ENCODE results near the gene PLB1.

PLB1 gene

DNA sequence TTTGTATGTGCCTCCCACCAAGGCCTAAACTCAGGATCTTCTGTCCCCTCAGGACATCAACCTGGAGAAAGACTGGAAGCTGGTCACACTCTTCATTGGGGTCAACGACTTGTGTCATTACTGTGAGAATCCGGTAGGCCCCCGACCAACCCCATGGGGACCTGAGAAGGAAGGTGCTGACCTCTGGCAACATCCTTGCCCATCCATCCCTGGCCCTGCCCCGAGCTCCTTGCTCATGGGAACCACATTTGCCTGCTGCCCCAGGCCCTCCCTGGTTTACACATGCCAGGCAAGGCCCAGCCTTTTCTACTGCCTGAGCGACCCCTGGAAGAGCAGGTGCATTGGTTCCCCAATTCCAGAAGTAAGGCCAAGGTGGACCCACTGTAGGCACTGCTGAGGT lies 130.5 kb downstream of the PLB1 start:
- no peak for DNase-seq (ENCODE audit: low read depth in 2 of 2)

DNA sequence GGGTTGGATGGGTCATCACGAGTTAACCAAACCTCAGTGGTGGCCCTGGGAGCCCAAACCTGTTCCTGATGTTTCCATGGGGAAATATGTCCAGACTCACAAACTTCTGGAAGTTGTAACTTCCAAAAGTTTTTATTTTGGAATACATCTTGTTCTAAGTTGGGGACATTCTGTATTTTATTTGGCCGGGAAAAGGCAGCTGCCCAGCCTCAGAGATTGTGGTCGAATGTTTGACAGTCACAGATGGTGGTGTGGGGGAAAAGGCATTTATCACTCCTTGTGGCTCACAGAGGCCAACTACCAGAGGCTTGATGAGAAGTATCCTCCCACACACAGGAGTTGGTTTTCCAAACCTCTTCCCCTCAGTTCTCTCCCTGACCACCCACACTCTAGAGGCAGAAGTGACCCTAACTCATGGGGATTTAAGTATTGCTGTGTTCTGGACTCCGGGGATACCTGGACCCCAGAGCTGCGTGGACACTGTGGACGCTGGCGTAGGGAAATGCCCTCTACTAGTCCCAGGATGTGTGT lies 131.1 kb downstream of the PLB1 start:
- no peak for DNase-seq (ENCODE audit: low read depth in 2 of 2)

DNA sequence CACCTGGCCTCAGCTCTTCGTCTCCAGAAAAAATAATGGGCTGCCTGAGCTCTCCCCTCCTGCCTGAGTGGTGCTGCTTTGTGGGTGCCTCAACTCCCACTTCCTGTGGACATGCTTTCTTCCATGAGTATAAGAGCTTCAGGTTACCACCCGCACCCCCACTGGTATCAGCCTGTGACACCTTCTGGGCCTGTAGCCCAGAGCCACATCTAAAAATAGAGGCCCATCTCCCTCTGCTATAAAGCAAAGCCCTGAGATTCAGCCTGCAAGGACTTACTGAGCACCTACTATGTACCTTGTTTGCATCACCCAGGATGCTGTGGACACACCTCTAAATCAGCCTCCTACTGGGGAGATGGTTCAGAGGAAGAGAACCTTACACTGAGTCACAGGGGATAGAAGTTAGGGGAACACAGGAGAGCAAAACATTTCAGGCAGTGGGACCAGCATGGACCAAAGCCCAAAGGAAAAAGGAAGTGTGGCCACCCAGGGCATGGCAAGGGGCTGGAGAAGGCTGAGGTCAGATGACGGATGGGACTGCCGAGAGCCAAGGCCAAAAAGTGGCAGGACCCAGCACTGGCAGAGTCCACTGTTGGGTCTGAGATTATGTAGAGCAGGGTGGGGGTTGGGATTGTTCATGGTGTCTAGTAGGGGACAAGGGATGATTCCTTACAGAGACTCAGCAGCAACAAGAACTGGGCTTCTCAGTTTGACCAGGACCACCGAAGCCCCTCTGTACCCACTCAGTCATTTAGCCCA lies 132.0 kb downstream of the PLB1 start:
- no peak for DNase-seq (ENCODE audit: low read depth in 2 of 2)

DNA sequence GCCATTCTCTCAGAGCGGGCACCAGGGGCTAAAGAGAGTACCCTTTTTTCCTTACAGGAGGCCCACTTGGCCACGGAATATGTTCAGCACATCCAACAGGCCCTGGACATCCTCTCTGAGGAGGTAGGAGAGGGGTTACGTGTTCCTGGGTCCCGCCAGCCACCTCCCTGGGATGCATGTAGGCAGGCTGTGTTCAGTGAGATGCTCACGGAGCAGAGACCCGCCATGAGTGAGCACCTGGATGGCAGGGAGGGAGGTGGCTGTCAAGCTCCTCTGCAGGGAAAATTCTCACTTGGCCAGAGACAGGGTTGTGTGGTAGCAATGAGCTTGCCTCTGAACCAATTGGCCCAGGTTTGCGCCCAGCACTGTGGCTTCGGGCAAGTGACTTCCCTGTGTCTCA lies 132.6 kb downstream of the PLB1 start:
- DNase-seq (ENCODE audit: low read depth in 2 of 2) = no peak

DNA sequence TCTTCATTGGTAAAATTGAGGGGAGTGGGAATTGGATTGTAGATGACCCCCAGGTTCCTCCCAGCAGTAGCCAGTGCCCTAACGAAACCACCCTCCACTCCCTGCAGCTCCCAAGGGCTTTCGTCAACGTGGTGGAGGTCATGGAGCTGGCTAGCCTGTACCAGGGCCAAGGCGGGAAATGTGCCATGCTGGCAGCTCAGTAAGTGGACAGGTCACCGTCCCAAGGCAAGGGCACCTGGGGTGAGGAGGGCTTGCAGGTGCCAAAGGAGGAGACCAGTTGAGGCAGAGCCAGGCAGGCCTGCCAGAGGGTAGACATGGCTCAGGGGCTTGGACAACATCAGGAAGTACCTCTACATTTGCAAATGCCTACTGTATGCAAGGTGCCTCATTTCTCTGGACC lies 133.1 kb downstream of the PLB1 start:
- DNase-seq (ENCODE audit: low read depth in 2 of 2) = no peak

DNA sequence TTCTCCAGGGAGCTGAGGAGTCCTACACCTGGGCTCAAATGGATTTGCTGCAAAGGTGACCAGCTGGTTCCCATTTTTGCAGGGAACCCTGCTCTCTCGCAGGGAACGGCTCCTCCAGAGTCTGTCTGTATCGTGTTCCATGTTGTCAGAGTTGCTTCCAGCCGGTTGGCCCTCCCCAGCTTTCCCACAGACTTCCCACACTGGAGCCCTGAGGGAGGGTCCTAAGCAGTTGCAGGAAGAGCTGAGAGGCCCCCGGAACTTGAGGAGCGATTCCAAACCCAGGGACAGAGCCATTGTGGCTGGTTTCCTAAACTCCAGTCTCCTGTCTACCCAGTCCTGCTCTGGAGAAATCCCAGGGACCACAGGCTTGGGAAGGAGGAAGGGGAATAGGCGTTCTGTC lies 134.1 kb downstream of the PLB1 start:
- DNase-seq (ENCODE audit: low read depth in 2 of 2) = no peak

DNA sequence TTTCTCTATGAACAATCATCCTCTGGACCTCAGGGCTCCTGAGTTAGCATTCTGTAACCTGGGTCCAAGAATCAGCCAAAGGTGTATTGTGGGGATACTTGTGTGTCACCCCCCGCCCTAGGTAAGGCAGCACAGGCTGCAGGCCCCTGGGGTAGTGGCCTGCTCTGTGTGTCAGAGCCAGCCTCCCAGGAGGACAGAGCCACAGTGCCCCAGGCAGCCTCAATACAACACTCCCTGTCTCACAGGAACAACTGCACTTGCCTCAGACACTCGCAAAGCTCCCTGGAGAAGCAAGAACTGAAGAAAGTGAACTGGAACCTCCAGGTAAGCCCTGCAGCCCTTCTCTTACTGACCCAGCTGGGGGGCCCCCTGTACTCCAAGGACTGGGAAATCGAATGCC lies 134.5 kb downstream of the PLB1 start:
- no peak for DNase-seq (ENCODE audit: low read depth in 2 of 2)

DNA sequence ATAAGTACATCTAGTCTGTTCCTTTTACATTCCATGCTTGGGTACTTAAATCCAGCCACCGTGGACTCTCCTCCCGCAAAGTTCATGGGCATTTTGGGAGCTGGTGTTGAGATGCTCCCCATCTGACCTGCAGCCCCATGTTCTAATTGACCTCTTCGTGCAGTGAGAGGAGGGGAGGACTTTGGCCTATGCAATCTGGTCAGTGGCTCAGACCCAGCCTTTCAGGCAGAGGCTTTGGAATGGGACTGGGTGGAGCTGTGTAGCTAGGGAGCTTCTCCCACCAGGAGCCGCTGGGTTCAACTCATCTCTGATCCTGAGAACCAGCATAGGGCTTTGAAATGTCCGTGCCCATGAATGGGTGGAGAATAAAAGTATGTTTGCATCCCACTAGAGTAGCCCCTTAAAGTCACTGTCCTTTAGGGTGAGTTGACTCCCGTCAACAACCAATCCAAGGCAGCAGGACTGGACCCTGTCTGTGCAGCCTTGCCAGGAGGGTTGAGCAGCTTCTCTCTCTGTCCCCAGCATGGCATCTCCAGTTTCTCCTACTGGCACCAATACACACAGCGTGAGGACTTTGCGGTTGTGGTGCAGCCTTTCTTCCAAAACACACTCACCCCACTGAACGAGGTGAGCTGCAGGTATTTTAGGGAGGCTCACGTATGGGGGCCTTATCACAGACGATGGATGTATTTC lies 135.8 kb downstream of the PLB1 start:
- no peak for DNase-seq (ENCODE audit: low read depth in 2 of 2)

DNA sequence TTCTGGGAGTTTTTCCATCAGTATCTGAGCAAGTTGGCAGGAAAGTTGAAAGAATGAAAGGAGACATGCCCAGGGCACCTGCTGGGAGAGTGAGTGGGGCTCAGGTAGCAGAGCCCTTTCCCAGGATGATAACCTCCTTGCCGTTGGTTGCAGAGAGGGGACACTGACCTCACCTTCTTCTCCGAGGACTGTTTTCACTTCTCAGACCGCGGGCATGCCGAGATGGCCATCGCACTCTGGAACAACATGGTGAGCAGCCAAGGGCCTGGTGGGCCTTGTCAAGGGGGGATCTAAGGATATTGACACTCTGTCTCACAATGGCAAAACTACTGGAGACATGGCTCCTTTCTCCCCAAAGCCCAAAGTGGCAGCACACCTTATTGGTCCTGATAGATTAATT lies 136.9 kb downstream of the PLB1 start:
- no peak for DNase-seq (ENCODE audit: low read depth in 2 of 2)

DNA sequence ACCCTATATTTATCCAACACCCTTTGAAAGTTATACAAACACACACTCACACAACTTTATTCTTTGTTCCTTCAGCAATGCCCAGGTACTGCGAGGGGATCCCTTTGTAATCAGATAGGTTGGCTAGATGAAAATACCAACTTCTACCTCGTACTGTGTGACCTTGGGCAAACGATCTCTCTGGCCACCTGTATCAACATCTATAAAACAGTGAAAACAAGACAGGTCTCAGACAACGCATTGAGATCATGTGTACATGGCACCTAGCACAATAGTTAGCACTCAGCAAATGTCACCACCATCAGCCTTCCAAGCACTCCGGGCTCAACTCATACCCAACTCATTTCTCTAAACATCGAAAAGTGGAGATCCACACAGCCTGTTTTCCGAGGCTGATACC lies 137.3 kb downstream of the PLB1 start:
- DNase-seq (ENCODE audit: low read depth in 2 of 2) = no peak

DNA sequence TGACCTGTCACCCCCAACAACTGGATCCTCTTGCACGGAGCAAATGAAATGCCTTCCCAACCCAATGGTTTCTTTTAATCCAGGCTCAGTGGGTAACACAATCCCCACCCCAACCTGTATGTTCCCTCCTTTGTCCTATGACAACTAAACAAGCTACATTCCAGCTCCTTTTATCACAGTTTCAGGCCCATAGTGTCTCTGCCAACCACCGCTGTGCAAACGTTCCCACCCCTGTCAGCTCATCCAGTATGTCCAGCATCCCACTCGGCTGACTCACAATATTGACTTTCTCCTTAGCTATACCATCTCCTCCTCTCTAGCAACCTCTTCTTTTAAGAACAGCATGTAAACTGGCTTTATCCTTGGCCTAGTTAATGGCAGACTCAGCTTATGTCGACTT lies 137.9 kb downstream of the PLB1 start:
- no peak for DNase-seq (ENCODE audit: low read depth in 2 of 2)

DNA sequence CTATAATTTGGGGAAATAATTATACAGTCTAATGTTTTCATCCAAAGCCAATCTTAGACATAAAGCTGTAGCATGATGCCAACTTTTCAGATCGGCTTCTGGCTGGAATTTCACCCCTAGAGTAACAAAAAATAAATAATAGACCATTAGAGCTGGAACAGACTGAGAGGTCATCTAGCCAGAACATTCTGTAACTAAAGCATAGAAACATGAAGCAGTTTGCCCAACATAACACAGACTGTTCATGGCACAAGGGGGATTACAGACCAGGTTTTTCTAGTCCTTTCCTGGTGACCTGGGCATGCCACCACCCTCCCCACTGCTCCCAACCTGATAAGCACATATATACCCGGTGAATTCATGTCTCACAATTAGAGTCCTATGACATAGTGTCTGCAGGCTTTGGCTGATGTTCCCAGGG lies 139.3 kb downstream of the PLB1 start:
- no peak for DNase-seq (ENCODE audit: low read depth in 2 of 2)

DNA sequence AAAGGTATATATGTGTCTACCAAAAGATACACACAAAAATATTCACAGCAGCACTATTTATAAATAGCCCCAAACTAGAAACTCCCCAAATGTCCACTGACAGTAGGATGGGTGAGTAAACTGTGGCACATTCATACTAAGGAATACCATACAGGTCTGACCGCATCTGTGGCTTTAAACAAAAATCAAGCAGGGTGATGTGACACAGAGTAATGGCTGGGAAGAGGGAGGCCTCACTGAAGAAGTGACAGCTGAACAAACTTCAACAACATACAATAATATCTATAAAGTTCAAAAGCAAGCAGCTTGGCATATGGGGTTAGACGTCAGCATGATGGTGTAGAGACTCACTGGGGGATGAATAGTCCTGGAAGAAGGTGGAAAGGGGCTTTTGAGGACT lies 140.6 kb downstream of the PLB1 start:
- DNase-seq (ENCODE audit: low read depth in 2 of 2) = no peak

DNA sequence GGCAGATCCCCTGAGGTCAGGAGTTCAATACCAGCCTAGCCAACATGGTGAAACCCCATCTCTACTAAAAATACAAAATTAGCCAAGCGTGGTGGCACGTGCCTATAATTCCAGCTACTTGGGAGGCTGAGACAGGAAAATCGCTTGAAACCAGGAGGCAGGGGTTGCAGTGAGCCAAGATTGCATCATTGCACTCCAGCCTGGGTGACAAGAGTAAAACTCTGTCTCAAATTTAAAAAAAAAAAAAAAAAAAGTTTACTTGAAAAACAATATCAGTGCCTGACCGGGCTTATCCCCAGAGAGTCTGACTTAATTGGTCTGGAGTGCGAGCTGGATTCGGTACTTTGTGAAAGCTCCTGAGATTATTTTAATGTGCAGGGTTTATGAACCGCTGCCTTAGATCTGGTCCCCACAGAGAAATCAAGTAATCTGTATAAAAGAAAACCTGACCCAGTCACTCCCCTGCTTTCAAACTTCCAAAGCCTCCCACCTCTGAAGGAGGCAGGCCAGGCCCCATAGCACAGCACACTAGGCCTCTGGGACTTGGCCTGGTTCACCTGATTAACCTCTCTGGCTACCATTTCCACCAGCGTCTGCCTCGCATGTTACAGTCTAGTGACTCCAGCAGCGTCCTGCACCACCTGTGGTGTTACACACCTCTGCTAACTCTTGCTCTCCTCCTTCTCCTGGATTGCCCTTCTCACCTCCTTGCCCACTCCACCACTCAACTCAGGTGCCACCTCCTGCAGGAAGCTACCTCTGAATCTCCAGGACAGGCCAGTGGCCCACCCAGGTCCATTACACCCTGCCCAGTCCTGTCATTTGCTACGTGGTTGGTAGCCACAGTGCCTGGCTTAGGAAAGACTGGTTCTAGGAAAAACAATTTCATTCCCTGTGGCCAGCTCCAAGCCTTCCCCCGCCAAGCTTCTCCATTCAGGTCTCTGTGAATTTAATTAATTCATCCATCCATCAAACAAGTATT lies 141.5 kb downstream of the PLB1 start:
- no peak for DNase-seq (ENCODE audit: low read depth in 2 of 2)

DNA sequence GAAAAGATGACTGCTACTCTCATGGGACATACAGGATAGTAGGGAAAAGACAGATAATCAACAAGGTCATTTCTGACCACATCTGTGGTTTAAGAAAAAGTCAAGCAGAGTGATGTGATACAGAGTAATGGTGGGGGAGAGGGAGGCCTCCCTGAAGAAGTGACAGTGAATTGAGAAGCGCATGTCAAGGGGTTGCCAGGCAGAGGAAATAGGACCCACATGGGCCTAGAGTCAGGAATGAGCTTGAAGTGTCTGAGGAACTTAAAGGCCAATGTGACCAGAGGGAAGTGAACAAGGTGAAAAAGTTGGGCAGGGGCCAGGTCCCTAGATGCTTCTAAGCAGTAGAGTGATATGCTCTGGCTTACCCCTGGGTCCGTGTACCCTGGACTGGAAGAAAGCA lies 142.2 kb downstream of the PLB1 start:
- DNase-seq (ENCODE audit: low read depth in 2 of 2) = no peak

DNA sequence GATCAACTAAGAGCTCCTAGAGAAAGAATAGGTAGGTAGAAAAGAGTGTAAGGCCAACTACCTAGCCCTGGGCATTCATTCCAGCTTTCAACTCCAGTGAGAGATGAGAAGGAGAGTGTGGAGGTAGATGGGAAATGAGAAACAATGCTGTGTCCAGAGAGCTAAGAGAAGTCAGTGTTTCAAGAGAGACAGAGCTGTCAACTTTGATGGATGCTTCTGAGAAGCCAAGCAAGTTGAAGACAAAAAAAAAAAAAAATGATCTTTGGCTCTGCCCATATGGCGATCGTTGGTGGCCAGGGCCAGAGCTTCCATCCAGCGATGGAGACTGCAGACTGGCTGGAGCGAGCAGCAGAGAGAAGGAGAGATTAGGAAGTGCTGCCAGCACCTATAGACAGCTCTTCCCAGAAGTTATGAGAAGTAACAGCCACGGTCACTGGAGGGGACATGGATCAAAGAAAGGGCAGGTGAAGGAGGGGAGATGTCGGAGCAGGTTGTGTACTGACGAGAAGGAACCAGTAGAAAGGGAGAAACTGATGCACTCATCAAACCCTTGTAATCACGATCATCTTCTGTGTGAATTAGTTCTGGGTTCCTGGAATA lies 143.3 kb downstream of the PLB1 start:
- DNase-seq (ENCODE audit: low read depth in 2 of 2) = no peak

DNA sequence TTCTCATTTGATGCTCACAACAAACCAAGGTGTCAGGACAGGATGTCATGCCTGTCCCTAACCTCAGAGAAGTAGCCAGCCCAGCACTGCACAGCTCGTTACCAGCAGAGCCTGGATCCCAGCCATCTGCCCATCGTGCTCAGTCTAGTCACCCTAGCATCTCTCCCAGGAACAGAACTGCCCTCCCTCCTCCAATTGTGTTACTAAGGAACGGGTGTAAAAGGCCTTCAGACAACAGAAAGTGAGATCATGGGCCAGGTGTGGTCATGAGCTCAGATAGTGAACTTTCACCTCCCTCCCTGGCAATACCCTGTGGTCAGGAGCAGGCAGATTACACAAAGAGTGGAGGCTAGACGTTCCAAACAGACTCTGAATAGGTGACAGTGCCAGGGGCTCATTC lies 144.0 kb downstream of the PLB1 start:
- no peak for DNase-seq (ENCODE audit: low read depth in 2 of 2)

DNA sequence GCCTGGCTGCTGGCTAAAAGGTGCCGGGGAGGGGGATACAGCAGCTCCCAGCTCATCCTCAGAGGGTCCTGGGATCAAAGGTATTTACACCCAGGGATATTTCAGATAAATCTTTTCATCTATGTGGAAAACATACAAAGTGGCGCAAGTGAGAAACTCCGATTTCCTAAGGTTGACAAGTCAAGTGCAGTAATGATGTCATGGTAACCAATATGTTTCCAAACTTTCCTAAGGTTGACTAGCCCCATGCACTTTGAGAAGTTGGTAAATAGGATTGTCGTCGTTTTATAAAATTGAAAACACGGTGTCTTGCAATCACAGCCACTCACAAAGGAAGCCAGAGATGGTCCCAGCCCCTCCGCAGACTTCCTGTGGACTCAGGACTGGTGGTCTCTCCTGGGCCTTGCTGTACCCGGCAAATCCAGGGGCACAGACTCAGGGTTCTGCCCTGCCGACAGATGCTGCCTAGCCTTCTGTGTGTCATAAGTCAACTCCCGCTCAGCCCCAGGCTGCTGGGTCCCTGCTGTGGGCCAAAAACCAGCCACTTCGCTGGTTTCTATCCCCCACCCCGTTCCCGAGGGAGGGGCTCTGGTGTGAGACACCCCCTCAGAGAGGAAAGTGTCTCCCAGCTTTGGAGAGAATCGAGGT lies 144.5 kb downstream of the PLB1 start:
- no peak for DNase-seq (ENCODE audit: low read depth in 2 of 2)

DNA sequence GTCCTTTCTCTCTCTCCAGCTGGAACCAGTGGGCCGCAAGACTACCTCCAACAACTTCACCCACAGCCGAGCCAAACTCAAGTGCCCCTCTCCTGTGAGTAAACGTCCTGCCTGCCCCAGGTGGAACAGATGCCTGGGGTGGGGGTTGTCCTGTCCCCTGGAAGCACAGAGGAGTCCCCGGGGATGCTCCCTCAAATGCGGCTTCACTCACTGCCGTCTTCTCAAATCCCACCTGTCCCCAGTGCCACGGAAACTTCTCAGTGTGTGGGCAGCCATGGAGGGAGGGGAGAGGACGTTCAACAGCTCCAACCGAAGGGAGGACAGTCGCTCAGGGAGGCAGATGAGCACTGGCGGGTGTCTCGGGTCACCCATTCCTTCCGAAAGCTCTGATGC lies 145.0 kb downstream of the PLB1 start:
- no peak for DNase-seq (ENCODE audit: low read depth in 2 of 2)

DNA sequence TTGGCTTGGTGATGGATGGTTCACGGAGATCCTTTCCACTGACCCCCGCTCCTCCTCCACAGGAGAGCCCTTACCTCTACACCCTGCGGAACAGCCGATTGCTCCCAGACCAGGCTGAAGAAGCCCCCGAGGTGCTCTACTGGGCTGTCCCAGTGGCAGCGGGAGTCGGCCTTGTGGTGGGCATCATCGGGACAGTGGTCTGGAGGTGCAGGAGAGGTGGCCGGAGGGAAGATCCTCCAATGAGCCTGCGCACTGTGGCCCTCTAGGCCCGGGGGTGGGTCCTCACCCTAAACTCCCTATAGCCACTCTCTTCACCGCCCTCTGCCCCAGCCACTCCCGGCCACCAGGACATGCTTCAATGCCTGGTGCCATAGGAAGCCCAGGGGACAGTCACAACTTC lies 146.9 kb downstream of the PLB1 start:
- no peak for DNase-seq (ENCODE audit: low read depth in 2 of 2)

DNA sequence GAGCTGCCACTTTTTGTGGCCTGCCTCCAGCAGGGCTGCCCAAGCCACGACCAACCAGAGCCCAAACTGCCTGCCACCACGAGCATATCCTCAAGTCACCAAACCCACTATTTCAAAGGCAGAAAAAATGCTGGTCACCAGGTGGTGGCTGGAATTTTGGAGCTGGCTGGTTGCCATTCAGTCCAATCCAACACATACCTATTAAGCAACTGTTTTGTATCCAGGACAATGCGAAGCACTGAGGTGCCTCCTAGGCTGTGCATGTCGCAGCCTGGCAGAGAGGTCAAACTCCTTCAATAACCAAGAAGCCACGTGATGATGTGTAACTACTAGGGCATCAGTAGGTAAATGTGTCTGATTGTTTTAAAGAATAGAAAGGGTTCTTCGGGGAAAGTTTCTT lies 147.5 kb downstream of the PLB1 start:
- DNase-seq (ENCODE audit: low read depth in 2 of 2) = no peak
